ENCODE measurements around the gene NUP107. TPM values are rescaled to one million over a fixed set of nuclear protein-coding genes. Genes with fewer than 3 reads are reported as not detected.

NUP107 gene
- total RNA-seq, 4 donors from 2014 or later = 36.1 to 83.6 (median 43.5) TPM

DNA sequence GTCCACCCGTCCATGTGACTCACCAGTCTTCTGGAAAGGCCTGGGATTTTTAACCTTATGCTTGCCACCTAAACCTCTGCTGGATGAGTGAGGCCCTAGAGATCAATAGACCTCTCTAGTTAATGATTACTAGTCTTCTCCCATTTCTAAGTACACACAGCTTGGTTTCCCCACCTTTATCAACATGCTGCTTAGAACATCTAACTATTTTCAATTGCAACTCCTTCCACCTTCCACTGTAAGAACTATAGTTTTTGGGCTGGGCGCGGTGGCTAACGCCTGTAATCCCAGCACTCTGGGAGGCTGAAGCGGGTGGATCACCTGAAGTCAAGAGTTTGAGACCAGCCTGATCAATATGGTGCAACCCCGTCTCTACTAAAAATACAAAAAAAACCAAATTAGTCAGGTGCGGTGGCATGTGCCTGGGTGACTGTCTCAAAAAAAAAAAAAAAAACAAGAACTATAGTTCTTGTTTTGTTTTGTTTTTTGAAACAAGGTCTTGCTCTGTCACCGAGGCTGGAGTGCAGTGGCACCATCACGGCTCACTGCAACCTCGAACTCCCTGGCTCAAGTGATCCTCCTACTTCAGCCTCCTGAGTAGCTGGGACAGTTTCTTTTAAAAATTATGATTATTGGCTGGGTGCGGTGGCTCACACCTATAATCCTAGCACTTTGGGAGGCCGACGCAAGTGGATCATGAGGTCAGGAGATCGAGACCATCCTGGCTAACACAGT is 102.5 kb downstream of the NUP107 start:
- H3K4me1 ChIP-seq = peaks cover 0 to 4% of the 10 kb centered on the region in 2 donors
- WGBS, 2 donors = 87 to 93% methylated on average over 14 of the region's 14 CpGs
- no peaks in the 10 kb centered on the region for H3K27me3 ChIP-seq
- DNase-seq = no peak
- H3K9me3 ChIP-seq = no peaks in the 10 kb centered on the region
- no peak for TF ChIP-seq POLR2A (IDR thresholded peaks at IDR 0.05)
- TF ChIP-seq, protein P1, sequence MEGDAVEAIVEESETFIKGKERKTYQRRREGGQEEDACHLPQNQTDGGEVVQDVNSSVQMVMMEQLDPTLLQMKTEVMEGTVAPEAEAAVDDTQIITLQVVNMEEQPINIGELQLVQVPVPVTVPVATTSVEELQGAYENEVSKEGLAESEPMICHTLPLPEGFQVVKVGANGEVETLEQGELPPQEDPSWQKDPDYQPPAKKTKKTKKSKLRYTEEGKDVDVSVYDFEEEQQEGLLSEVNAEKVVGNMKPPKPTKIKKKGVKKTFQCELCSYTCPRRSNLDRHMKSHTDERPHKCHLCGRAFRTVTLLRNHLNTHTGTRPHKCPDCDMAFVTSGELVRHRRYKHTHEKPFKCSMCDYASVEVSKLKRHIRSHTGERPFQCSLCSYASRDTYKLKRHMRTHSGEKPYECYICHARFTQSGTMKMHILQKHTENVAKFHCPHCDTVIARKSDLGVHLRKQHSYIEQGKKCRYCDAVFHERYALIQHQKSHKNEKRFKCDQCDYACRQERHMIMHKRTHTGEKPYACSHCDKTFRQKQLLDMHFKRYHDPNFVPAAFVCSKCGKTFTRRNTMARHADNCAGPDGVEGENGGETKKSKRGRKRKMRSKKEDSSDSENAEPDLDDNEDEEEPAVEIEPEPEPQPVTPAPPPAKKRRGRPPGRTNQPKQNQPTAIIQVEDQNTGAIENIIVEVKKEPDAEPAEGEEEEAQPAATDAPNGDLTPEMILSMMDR (IDR thresholded peaks at IDR 0.05) = no peak
- intact Hi-C loops (cut with DNase I) = no loop called here
- no peaks in the 10 kb centered on the region for H3K36me3 ChIP-seq
- no peak overlapping the region for H3K27ac ChIP-seq
- no peak overlapping the region for H3K4me3 ChIP-seq (replicated peaks in 1 of 3)

DNA sequence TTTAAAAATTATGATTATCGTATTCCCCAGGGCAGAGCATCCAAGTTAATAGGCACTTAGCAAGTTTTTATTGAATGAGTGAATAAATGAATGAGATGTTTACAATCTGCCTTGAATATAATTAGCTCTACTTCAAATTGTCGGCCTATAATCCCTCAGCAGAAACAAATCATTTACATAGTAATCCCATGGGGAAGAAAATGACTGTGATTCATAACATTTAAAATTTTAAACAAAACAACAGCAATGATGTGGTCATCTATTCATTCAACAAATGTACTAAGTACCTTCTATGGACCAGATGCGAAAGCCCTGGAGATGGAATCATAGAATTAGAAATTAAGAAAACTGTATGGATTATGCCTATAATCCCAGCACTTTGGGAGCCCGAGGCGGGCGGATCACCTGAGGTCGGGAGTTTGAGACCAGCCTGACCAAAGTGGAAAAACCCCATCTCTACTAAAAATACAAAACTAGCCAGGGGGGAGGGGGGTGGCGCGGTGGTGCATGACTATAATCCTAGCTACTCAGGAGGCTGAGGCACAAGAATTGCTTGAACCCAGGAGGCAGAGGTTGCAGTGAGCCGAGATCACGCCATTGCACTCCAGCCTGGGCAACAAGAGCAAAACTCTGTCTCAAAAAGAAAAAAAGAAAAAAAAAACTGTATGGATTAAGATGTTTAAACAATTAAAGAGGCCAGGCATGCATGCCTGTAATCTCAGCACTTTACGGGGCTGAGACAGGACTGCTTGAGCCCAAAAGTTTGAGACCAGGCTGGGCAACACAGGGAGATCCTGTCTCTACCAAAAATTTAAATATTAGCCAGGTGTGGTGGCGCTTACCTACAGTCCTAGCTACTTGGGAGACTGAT is 103.5 kb downstream of the NUP107 start:
- DNase-seq = no peak
- TF ChIP-seq, protein P1 (IDR thresholded peaks at IDR 0.05) = no peak
- no peak for TF ChIP-seq POLR2A (IDR thresholded peaks at IDR 0.05)
- Histone ChIP-seq H3K9me3 (no peaks in the 10 kb centered on the region), H3K27ac (no peak overlapping the region), H3K4me3 (replicated peaks in 1 of 3) (no peak overlapping the region), H3K36me3 (no peaks in the 10 kb centered on the region), H3K27me3 (no peaks in the 10 kb centered on the region), H3K4me1 (peaks cover 0 to 4% of the 10 kb centered on the region in 2 donors)
- WGBS, 2 donors = 93 to 94% methylated on average over 13 of the region's 13 CpGs
- intact Hi-C loops (cut with DNase I) = no loop called here

DNA sequence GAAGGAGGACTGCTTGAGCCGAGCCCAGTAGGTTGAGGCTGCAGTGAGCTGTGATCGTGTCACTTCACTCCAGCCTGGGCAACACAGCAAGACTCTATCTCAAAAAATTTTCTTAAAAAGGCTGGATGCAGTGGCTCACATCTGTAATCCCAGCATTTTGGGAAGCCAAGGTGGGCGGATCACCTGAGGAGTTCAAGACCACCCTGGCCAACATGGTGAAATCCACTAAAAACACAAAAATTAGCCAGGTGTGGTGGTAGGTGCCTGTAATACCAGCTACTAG is 104.1 kb downstream of the NUP107 start:
- WGBS, 2 donors = 60 to 62% methylated on average over 3 of the region's 3 CpGs
- H3K27ac ChIP-seq = no peak overlapping the region
- intact Hi-C loops (cut with DNase I) = no loop called here
- no peaks in the 10 kb centered on the region for H3K27me3 ChIP-seq
- H3K4me1 ChIP-seq = peaks cover 0 to 1% of the 10 kb centered on the region in 2 donors
- DNase-seq = no peak
- H3K9me3 ChIP-seq = no peaks in the 10 kb centered on the region
- TF ChIP-seq, protein P1 (IDR thresholded peaks at IDR 0.05) = no peak
- TF ChIP-seq POLR2A (IDR thresholded peaks at IDR 0.05) = no peak
- H3K4me3 ChIP-seq (replicated peaks in 1 of 3) = no peak overlapping the region
- no peaks in the 10 kb centered on the region for H3K36me3 ChIP-seq

DNA sequence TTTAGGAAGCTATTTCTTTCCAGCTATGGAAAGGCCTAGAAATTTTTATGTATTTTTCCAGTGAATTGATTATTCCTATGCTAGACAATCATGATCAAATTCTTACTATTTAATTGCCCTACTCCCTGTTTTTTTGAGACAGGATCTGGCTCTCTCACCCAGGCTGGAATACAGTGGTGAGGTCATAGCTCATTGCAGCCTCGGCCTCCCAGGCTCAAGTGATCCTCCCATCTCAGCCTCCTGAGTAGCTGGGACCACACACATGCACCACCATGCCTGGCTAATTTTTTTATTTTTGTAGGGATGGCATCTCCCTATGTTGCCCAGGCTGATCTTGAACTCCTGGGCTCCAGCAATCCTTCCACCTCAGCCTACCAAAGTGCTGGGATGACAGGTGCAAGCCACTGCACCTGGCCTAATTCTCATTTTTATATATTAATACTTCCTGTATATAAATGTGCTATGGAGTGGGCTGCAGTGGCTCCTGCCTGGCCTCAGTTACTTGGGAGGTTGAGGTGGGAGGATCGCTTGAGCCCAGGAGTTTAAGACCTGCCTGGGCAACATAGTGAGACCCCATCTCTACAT is 105.2 kb downstream of the NUP107 start:
- Histone ChIP-seq H3K4me1 (no peaks in the 10 kb centered on the region), H3K27ac (no peak overlapping the region), H3K27me3 (no peaks in the 10 kb centered on the region), H3K36me3 (no peaks in the 10 kb centered on the region), H3K4me3 (replicated peaks in 1 of 3) (no peak overlapping the region), H3K9me3 (no peaks in the 10 kb centered on the region)
- WGBS, 2 donors = 94 to 98% methylated on average over 2 of the region's 2 CpGs
- DNase-seq = no peak
- intact Hi-C loops (cut with DNase I) = no loop called here
- no peak for TF ChIP-seq POLR2A (IDR thresholded peaks at IDR 0.05)
- TF ChIP-seq, protein P1 (IDR thresholded peaks at IDR 0.05) = no peak

DNA sequence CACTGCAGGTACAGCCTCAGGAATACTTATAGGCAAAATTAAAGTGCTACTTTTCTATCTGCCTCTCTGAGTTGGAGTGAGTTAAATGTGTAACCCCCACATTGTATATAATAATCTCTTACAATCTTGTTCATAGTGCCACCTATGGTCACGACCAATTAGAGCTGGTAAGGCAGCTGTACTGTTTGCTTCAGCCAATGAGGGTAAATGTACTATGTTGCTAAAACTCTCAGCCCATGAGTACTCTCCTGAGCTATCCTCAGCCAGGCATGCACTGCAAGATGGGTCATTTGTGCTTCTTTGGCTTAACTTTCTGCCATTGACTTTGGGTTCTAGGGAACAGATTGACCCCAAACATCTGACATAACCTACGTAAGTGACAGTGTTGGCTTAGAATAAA is 106.2 kb downstream of the NUP107 start:
- Histone ChIP-seq H3K27me3 (no peaks in the 10 kb centered on the region), H3K36me3 (no peaks in the 10 kb centered on the region), H3K9me3 (no peaks in the 10 kb centered on the region), H3K4me1 (no peaks in the 10 kb centered on the region), H3K27ac (no peak overlapping the region), H3K4me3 (replicated peaks in 1 of 3) (no peak overlapping the region)
- intact Hi-C loops (cut with DNase I) = no loop called here
- peak in 1 of 2 donors; percentile 23 for DNase-seq
- 64 to 65% methylated on average over 2 of the region's 2 CpGs for WGBS, 2 donors
- TF ChIP-seq, protein P1 (IDR thresholded peaks at IDR 0.05) = no peak
- no peak for TF ChIP-seq POLR2A (IDR thresholded peaks at IDR 0.05)
